Measurements from ENCODE around the gene RNGTT.
A peak's percentile ranks its signal among the peaks of the same experiment; 100 is the strongest.
"Not testable (repeated sequence)": the region's sequence is repeated elsewhere in the genome, so short reads cannot be mapped to it uniquely, and the experiment has no call there.

The RNGTT gene

DNA sequence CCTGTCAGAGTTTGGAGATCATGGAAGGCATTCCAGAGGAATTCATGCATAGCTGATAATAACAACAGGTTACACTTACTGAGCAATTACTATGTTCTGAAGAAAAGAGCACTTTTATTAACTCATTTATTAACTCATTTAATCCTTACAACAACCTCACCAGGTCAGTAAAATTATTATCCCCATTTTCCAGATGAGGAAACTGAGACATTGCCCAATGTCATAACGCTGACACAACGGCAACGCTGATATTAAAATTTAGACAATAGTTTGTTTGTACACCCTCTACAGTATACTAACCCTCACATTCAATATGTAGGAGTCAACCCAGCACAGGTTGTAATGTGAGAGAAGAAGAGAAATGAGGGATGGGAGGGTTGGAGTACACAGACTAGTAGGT, 105.0 kb downstream of the RNGTT start:
- no peak for DNase-seq

DNA sequence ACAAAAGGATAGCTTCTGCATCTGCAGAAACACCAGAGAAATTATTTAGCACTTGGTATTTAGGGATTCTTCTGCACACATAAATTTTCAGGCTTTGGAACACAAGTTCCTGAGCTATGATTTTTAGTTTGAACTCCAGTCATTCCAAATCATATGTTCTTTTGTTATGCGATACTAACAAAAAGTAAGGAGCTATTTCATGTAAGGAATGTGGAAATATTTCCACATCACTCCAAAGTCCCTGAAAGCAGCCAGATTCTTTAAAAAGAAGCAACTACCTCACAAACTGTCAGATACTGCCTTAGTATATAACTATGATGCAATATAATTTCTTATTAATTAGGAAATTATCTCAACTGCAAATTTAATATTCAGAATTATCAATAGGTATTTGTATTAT, 106.9 kb downstream of the RNGTT start:
- DNase-seq: no peak

DNA sequence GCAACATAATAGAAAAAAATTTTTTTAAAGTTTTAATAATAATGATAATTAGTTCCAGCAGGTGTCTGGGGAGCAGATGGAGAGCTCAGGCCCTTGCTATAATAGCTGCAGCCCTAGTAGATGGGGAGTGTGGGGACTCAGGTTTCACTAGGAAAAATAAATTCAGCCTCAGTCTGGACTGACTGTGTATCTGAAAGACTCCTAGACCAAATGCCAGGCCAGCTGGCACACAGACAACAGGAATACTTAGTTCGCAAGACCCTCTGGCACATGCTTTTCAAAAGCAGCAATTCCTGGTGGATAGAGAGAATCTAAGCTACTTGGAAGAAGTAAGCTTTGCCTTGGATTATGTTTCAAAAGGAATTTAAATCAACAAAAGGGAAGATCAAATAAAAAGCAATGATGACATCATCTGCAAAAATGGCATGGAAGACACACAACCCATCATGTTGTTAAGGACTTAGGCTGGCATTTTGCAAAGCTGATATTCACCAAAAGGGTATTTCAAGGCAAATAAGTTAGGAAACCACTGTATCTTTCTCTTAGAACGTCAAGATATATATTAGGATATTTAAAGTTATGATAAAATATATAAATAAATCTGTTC, 107.8 kb downstream of the RNGTT start:
- peak; percentile 79 for DNase-seq

DNA sequence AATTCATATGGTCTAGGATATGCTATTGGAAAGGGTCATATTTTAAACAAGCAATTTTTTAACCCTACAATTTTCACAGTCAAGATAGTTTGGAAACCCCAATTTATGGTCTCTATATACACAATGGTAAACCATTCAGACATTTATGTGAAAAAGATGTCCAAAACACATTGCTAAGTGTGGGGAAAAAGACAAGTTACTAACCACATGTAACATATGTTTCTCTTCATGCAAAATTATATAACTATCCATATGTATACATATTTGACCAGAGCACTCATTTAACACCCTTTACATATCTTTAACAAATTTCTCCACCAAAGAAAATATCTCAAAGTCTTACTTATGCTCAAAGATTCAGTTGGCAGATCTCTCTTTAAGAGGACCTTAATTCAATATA, 110.6 kb downstream of the RNGTT start:
- DNase-seq: no peak

DNA sequence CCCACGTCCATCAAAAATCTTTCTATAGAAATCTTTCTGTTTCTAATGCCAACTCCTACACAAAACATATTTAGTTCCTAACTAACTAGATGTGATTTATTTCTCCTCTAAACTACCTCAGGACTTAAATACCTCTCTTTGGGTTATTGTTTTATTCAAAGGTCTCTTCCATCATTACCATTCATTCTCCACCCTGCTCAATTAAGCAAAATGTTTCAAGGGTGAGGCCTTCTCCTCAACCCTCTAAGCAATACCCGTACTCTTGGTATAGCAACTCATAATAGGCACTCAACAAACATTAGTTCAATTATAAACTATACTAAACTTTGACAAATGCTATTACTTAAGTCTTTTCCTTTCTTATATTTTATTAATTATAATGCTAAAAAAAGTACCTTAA, 111.4 kb downstream of the RNGTT start:
- no peak for DNase-seq

DNA sequence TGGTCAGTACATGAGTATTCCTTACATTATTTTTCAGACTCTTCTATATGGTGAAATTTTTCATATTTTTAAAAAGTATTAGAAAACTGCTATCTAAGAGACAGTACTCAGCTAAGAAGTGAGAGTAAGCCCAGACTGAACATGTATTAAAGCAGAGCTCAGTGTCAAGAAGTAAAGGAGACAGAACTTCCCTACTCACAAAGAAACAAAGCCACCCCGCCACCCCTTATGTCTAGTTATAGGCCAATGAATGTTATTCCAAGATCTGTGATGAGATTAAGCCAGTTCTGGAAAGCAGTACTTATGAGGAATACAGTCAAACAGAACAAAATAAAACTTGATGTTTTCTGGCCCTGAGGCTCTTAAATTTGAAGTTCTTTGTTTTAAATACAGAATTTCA, 114.5 kb downstream of the RNGTT start:
- no peak for DNase-seq

DNA sequence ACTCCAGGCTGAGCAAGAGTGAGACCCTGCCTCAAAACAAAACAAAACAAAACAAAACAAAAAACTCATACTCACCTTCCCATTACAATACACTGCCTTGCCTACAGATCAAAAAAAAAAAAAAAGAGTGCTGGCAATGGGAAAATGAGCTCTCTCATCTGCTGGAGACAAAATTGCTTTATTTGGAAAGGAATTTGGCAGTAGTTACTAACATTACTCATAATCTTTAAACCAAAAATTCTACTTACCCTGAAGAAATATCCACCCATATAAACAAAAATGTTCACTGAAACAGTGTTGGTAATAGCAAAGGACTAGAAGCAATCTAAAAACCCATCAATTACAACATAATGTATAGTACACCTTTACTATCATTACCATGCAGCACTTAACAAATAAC, 120.4 kb downstream of the RNGTT start:
- DNase-seq: no peak

DNA sequence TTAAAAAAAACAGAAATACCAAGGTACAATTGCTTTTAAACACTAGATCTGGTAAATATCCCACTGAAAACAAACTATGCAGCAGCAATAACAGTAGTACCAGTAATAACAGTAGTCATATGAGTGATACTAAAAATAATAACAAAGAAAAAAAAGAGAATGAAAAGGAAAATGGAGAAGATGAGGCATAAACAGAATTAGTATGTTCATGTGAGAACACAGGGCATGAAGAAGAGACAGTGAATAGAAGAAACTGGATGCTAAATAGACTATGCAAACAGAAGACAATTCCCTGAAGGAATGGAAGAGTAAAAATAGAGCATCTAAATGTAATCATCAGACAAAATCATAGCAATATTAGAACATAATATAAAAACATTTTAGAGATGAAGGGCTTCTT, 121.1 kb downstream of the RNGTT start:
- no peak for DNase-seq

DNA sequence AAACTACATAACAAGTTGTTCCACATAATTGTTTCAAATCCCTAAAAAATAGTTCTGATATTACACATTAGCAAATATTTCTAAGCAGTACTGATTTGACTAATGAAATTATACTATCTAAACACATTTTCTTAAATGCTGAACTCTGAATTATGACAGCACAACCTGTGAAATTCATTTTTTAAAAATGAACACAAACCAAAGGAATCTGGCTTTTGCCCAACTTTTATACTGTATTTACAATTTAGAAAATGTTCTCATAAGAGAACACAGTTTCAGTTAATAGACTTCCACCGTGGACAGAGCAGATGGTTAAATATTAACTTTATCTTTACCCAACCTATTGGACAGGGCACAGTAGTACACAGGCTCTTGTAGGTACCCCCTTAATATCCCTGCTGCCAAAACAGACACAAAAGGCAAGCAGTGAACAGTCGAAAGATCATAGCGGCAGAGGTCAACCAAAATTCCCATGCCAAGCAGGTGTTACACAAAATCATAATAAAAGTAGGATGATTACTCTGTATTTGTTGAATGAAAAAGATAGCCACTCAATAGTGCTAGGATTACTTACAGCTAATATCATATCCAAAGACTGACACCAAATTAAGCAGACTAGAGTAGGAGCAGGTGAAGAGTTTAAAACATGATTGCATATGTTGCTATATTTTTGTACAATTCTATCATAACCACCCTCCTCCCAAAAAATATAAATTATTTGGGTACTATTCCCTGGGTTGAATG, 122.5 kb downstream of the RNGTT start:
- DNase-seq: no peak

DNA sequence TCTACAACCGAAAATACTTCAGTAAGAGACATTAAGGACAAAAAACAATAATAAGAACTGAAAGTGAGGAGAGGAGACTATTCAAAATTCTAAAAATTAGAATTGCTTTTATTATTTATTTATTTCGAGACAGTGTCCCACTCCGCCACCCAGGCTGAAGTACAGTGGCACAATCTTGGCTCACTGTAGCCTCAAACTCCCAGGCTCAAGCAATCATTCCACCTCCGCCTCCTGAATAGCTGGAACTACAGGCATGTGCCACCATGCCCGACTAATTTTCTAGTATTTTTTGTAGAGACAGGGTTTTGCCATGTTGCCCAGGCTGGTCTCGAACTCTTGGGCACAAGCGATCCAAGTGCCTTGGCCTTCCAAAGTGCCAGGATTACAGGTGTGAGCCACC, 123.1 kb downstream of the RNGTT start:
- no peak for DNase-seq

DNA sequence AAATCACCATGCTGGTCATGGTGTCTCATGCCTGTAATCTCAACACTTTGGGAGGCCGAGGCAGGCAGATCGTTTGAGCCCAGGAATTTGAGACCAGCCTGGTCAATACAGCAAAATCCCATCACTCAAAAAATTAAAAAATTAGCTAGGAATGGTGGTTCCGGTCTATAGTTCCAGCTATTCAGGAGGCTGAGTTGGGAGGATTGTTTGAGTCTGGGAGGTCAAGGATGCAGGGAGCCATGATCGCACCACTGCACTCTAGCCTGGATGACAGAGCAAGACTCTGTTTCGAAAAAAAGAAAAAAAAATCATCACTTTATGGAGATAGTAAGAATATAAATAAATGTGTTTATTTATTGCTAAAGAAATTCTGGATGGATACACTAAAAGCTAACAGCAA, 124.1 kb downstream of the RNGTT start:
- no peak for DNase-seq

DNA sequence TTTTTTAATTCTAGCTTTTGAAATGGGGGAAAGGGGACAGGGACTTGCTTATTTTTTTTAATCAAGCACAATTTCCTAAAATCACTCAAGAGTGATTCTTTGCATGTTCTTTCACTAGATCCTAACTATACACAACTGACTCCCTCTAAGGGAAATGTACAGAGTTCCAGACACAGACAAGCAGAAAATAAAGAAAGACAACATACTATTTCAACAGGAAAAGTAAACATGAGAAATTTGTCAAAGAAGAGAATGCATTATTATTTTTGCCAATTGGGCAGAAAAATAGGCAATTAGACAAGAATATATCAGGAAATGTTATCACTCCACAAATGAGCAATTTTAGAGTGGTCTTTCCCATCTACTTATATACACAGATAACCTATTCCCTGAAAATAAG, 128.2 kb downstream of the RNGTT start:
- no peak for DNase-seq

DNA sequence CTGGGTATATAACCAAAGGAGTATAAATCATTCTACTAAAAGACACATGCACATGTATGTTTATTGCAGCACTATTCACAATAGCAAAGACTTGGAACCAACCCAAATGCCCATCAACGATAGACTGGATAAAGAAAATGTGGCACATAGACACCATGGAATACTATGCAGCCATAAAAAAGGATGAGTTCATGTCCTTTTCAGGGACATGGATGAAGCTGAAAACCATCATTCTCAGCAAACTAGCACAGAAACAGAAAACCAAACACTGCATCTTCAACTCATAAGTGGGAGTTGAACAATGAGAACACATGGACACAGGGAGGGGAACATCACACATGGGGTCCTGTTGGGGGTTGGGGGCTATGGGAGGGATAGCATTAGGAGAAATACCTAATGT, 130.3 kb downstream of the RNGTT start:
- not testable (repeated sequence) for DNase-seq

DNA sequence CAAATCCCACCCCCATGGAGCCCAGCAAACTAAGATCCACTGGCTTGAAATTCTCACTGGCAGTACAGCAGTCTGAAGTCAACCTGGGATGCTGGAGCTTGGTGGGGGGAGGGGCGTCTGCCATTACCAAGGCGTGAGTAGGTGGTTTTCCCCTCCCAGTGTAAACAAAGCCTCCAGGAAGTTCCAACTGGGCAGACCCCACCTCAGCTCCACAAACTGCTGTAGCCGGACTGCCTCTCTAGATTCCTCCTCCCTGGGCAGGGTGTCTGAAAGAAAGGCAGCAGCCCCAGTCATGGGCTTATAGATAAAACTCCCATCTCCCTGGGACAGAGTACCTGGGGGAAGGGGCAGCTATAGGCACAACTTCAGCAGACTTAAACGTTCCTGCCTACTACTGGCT, 135.8 kb downstream of the RNGTT start:
- DNase-seq: not testable (repeated sequence)

DNA sequence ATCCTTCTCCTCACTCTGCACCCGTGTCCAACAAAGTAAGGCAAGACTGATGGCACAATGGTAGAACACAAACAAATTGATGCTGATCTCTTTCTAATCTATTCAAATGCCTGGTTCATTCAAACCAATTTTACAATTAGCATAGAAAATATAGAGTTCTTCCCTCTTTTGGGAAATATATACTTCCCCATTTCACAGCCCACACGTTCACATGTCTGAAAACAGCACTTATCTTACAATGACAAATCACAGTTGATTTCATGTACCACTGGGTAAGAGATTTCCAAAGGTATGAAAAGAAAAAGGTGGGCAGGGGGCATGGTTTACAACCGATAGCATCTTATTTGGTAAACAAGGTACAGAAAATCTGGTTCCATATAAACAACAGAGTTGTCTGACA, 137.6 kb downstream of the RNGTT start:
- no peak for DNase-seq

DNA sequence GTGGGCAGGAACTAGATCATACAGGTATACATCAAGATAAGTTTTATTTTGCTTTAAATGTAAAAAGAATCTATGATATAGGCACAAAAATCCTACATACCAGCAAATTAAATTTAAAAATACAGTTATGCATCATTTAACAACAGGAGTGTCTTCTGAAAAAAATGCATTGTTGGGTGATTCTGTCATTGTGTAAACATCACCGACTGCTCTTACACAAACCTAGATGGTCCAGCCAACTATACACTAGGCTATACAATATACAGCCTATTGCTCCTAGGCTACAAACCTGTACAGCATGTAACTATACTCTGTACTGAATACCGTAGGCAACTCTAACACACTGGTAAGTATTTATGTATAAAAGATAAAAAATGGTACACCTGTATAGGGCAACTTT, 139.4 kb downstream of the RNGTT start:
- DNase-seq: no peak

DNA sequence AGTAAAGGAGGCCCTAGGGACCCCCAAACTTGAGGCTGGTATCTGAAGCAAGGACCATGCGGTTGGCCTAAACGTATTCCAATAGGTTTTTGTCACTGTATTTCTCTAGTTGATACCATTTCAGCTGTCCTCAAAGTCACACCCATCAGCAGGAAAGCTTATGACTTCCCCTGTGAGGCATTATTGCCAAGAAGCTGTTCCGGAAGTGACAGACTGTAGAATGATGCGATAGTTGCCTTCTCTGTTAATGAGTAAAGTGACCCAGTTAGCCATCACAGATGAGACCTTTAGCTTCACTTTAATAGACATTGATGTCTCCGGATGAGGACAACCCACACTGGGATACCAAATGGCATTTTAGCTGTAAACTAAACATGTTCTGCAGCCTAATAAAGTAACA, 147.9 kb downstream of the RNGTT start:
- no peak for DNase-seq

DNA sequence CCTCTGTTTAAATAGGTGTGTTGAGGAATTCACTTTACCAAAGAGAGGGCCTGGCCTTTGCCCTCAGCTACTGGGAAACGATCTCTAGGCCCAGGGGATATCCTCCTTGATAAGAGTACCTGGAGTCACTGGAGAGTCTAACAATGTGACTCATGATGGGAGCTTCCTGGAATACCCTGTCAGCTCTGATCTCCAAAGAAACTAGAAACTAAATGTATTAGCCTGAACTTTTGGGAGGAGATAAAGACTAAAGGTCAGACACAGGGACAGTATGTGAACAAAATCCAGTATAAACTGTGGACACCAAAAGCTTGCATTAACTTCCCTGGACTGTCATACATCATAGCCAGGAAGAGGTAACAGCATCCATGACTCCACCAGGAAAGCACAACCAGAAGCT, 148.5 kb downstream of the RNGTT start:
- no peak for DNase-seq

DNA sequence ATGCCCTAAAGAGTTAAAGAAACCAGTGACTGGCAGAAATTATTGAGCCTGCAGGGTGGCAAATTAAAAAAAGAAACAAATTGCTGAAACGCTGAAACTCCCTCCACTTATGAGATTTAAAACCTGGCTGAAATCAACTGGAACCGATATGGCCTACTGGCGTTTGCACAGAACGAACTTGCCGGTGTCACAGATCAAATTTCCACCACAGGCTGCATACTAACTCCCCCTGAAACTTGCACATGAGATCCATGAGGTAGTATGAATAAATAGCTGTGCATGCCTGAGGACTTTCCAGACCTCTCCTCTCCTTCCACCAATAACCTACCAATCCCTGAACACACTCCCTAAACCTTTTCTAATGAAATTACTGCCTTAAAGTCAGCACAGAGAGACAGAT, 150.4 kb downstream of the RNGTT start:
- no peak for DNase-seq

DNA sequence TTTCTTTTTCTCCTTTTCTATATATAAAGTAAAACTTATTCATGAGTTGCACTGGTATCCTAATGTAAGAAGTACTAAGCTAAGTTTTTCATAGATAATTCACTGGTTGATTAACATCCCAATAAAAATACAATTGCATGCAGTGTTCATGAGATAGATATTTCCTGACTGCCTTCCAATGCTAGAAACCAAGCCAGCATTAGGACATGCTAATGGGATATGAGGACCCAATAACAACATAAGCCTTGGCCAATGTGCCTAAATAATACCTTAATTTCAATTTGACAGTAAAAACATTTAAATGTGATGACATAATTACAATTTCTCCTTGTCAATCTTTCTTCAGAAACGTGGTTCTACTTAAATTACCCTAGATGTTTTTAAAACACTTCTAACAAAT, 152.7 kb downstream of the RNGTT start:
- no peak for DNase-seq

DNA sequence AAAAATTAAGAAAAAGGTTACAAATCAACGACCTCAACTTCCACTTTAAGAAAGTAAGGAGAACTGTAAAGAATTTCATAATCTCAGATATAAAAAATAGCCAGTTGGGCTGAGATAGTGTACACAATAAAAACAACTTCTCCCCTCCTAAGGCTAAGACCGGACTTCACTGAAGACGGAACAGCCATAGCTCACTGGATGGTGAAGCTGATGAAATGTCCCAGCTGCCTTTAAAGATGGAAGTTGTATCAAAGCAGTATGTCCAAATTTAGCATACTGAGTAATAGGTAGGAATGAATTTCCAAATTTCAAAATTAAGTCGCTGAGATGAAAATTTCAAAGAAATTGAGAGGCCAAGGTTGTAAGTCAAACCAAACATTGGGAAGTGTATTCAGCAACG, 153.3 kb downstream of the RNGTT start:
- DNase-seq: no peak

DNA sequence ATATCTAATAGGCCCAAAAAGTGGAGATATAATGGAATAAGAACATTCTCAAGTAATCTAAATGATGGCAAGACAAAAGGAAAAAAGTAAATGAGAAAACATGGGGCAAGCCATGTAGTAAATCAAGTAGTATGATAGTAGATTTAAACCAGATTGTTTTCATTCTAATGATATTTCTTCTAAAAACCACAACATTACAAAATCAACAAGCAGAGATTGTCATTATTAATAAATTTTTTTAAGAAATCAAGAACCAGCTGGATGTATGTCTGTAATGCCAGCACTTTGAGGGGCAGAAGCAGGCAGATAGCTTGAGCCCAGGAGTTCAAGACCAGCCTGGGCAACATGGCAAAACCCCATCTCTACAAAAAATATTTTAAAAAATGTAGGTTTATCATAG, 155.0 kb downstream of the RNGTT start:
- no peak for DNase-seq

DNA sequence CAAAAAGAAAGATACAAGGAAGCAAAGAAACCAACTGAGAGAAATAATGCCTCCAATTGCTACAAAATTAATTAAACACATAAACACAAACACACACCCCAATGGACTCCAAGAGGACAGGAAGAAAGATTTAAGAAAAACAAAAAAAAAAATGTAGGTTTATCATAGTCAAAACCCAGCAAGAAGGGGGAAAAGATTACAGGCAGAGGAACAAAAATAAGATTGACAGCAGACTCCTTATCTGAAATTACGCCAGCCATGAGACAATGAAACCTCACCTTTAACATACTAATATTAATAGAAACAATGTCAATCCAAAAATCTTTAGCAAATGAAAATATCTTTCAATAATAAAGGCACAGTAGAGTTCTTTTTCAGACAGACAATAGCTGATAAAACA, 155.8 kb downstream of the RNGTT start:
- DNase-seq: no peak

DNA sequence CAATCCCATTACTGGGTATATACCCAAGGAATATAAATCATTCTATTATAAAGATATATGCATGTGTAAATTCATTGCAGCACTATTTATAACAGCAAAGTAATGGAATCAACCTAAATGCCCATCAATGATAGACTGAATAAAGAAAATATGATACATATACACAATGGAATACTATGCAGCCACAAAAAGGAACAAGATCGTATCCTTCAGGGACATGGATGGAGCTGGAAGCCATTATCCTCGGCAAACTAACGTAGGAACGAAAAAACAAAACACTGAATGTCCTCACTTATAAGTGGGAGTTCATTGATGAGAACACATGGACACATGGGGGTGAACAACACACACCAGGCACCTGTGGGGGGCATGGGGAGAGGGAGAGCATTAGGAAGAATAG, 156.7 kb downstream of the RNGTT start:
- DNase-seq: no peak

DNA sequence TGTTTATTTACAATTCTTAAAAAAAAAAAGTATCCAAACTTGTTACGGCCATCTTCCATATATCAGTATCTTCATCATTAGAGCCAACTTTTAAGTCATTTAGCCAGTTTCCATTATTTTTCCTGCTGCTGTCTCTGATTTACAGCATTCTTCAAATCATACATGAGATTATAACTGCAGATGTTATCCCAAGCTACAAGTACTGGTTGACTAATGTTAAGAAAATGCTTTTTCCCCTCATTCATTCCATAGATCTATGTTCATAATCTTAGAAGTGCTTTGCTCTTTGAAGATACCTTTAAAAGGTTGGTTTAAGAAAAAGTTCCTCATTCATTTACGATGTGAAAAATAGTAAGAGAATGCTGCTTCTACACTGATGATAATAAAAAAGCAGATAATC, 158.7 kb downstream of the RNGTT start:
- DNase-seq: no peak
